ENCODE measurements around the gene HMGN4. TPM values are rescaled to one million over a fixed set of nuclear protein-coding genes. Genes with fewer than 3 reads are reported as not detected.

HMGN4 gene
- polyA plus RNA-seq, 1 experiment, result 41.4 TPM

DNA sequence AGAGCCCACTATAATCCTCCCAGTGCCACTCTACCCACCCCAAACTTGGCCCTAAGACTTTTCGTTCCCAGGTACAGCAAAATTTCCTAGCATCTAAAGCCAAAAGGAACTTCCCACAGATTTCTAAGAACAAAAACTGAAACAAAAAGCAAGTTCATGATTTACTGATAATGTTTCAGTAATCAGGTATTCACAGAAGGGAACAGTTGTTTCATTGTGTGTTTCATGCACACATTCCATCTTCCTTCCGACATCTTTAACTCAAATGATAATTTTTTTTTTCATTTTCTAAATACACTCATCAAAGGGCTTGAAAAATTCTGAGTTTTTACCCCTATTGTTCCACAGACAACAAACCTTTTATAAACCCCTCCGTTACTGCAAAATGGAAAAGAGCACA is 44.0 kb upstream of the HMGN4 start:
- CTCF ChIA-PET, result interaction anchor here (1.3 to 1.4 kb wide), 2 partner anchors 10 to 18 kb away, joined by 3 to 5 read pairs; no protein-coding TSS in a partner anchor
- Histone ChIP-seq H3K27me3 (ENCODE audit: control insufficient read depth, insufficient read depth, low read length) (no peaks in the 10 kb centered on the region; the same call in 1 of the 2 replicates), H3K4me3 (ENCODE audit: low read depth, low read length) (no peak overlapping the region), H3K36me3 (ENCODE audit: control insufficient read depth, insufficient read depth, low read length) (no peaks in the 10 kb centered on the region)
- TF ChIP-seq CTCF (IDR thresholded peaks at IDR 0.05; ENCODE audit: insufficient read depth, low read depth, low read length), result no peak
- POLR2A ChIA-PET, result no interaction called here
- DNase-seq (ENCODE audit: low read depth), result no peak

DNA sequence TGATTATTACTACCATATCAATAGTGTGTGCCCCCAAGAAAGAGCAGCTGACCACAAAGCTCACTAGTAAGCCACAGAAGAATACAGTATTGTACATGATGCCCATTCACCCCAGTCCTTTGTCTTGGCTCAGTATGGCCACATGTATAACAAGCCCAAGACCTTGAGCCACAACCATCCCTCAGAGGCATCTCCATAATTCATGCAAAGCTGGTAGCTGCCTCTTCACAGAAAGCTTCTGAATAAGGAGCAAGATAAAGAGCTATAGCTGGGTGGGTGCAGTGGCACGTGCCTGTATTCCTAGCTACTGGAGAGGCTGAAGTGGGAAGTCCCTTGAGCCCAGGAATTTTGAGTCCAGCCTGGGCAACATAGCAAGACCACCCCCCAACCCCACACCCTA is 42.9 kb upstream of the HMGN4 start:
- Histone ChIP-seq H3K27me3 (ENCODE audit: control insufficient read depth, insufficient read depth, low read length) (no peaks in the 10 kb centered on the region; the same call in 1 of the 2 replicates), H3K36me3 (ENCODE audit: control insufficient read depth, insufficient read depth, low read length) (no peaks in the 10 kb centered on the region), H3K4me3 (ENCODE audit: low read depth, low read length) (no peak overlapping the region)
- DNase-seq (ENCODE audit: low read depth), result no peak
- CTCF ChIA-PET, result no interaction called here
- POLR2A ChIA-PET, result no interaction called here
- TF ChIP-seq CTCF (IDR thresholded peaks at IDR 0.05; ENCODE audit: insufficient read depth, low read depth, low read length), result no peak

DNA sequence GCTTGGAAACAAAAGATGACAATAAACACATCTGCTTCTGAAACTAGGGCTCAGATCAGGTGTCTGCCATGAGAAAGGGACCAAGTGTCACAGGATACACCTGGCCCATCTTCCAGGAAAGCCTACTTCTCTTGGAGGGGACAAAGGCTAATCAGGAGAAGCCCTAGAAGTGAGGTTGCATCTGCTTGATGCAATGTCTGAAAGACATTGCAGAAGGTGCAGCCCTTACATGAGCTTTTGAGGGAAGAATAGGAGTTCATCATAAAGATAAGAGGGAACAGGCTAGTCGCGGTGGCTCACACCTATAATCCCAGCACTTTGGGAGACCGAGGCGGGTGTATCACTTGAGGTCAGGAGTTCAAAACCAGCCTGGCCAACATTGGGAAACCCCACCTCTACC is 40.6 kb upstream of the HMGN4 start:
- CTCF ChIA-PET, result interaction anchor here (1.5 kb wide), 1 partner anchor 12 kb away, joined by 4 read pairs; no protein-coding TSS in a partner anchor
- Histone ChIP-seq H3K36me3 (ENCODE audit: control insufficient read depth, insufficient read depth, low read length) (no peaks in the 10 kb centered on the region), H3K4me3 (ENCODE audit: low read depth, low read length) (no peak overlapping the region), H3K27me3 (ENCODE audit: control insufficient read depth, insufficient read depth, low read length) (peaks cover 13% of the 10 kb centered on the region)
- no peak for TF ChIP-seq CTCF (IDR thresholded peaks at IDR 0.05; ENCODE audit: insufficient read depth, low read depth, low read length)
- no peak for DNase-seq (ENCODE audit: low read depth)
- POLR2A ChIA-PET, result no interaction called here

- ChIA-PET CTCF (interaction anchor here (0.6 to 1.8 kb wide), 4 partner anchors 10 to 42 kb away, joined by 3 to 5 read pairs (median 4); no protein-coding TSS in a partner anchor), POLR2A (no interaction called here)
- TF ChIP-seq CTCF (IDR thresholded peaks at IDR 0.05; ENCODE audit: insufficient read depth, low read depth, low read length), result no peak
- peaks cover 17% of the 10 kb centered on the region for H3K27me3 ChIP-seq (ENCODE audit: control insufficient read depth, insufficient read depth, low read length)
- H3K36me3 ChIP-seq (ENCODE audit: control insufficient read depth, insufficient read depth, low read length), result no peaks in the 10 kb centered on the region
- H3K4me3 ChIP-seq (ENCODE audit: low read depth, low read length), result no peak within 1 kb of the TSS
- DNase-seq (ENCODE audit: low read depth), result no peak
Measured at GRCh38 chr6:26500102-26500501, 38.1 kb upstream of the HMGN4 start, which contains the start of gene BTN1A1. Gene BTN1A1 (plus strand): TSS chr6:26500303. CDS start chr6:26501287, 984 bp downstream.

GRCh38 chr6:26501482-26501986 is 36.6 kb upstream of the HMGN4 start:
- DNase-seq (ENCODE audit: low read depth), result no peak
- H3K4me3 ChIP-seq (ENCODE audit: low read depth, low read length), result no peak overlapping the region
- no peak for TF ChIP-seq CTCF (IDR thresholded peaks at IDR 0.05; ENCODE audit: insufficient read depth, low read depth, low read length)
- POLR2A ChIA-PET, result no interaction called here
- H3K27me3 ChIP-seq (ENCODE audit: control insufficient read depth, insufficient read depth, low read length), result peaks cover 17% of the 10 kb centered on the region
- no peaks in the 10 kb centered on the region for H3K36me3 ChIP-seq (ENCODE audit: control insufficient read depth, insufficient read depth, low read length)
- CTCF ChIA-PET, result interaction anchor here (0.6 to 1.8 kb wide), 3 partner anchors 11 to 418 kb away, joined by 3 to 5 read pairs (median 4); no protein-coding TSS in a partner anchor
